Measurements from ENCODE around the gene IGSF9B. TPM values are rescaled to one million over a fixed set of nuclear protein-coding genes. Genes with fewer than 3 reads are reported as not detected.

IGSF9B gene
- total RNA-seq, 1 donor from 2014 or later: 91.8 TPM

GRCh38 chr11:133872160-133872559 is 84.6 kb downstream of the IGSF9B start:
- H3K9me3 Mint-ChIP-seq: no peaks in the 10 kb centered on the region
- H3K36me3 Mint-ChIP-seq (ENCODE audit: low read depth): no peaks in the 10 kb centered on the region
- no peak overlapping the region for H3K4me3 Mint-ChIP-seq
- no peak overlapping the region for H3K27ac Mint-ChIP-seq
- H3K4me1 Mint-ChIP-seq: no peaks in the 10 kb centered on the region
- no peak for DNase-seq
- H3K27me3 Mint-ChIP-seq: peaks cover 12% of the 10 kb centered on the region
- intact Hi-C loops (cut with micrococcal nuclease): no loop called here

GRCh38 chr11:133867456-133867855 is 89.3 kb downstream of the IGSF9B start:
- H3K36me3 Mint-ChIP-seq (ENCODE audit: low read depth): no peaks in the 10 kb centered on the region

GRCh38 chr11:133865466-133865865 is 91.3 kb downstream of the IGSF9B start:
- H3K4me3 Mint-ChIP-seq: no peak overlapping the region
- DNase-seq: no peak
- H3K4me1 Mint-ChIP-seq: no peaks in the 10 kb centered on the region
- H3K27ac Mint-ChIP-seq: no peak overlapping the region
- peaks cover 13% of the 10 kb centered on the region for H3K27me3 Mint-ChIP-seq
- H3K9me3 Mint-ChIP-seq: no peaks in the 10 kb centered on the region
- intact Hi-C loops (cut with micrococcal nuclease): no loop called here
- H3K36me3 Mint-ChIP-seq (ENCODE audit: low read depth): no peaks in the 10 kb centered on the region

More at GRCh38 chr11:133867456-133867855, 89.3 kb downstream of the IGSF9B start:
- DNase-seq: no peak
- Mint-ChIP-seq H3K27ac (no peak overlapping the region), H3K4me1 (no peaks in the 10 kb centered on the region), H3K9me3 (no peaks in the 10 kb centered on the region), H3K27me3 (peaks cover 13% of the 10 kb centered on the region), H3K4me3 (no peak overlapping the region)
- intact Hi-C loops (cut with micrococcal nuclease): no loop called here

- Mint-ChIP-seq H3K27ac (no peak overlapping the region), H3K27me3 (peaks cover 16% of the 10 kb centered on the region), H3K36me3 (ENCODE audit: low read depth) (no peaks in the 10 kb centered on the region), H3K9me3 (no peaks in the 10 kb centered on the region), H3K4me3 (no peak overlapping the region), H3K4me1 (no peaks in the 10 kb centered on the region)
- intact Hi-C loops (cut with micrococcal nuclease): no loop called here
- no peak for DNase-seq
These were observed 92.0 kb downstream of the IGSF9B start for GRCh38 chr11:133864756-133865155.

- no peaks in the 10 kb centered on the region for H3K4me1 Mint-ChIP-seq
- H3K4me3 Mint-ChIP-seq: no peak overlapping the region
- intact Hi-C loops (cut with micrococcal nuclease): no loop called here
- no peak overlapping the region for H3K27ac Mint-ChIP-seq
- no peaks in the 10 kb centered on the region for H3K36me3 Mint-ChIP-seq (ENCODE audit: low read depth)
- DNase-seq: no peak
- peaks cover 36% of the 10 kb centered on the region for H3K27me3 Mint-ChIP-seq
- H3K9me3 Mint-ChIP-seq: no peaks in the 10 kb centered on the region
These were observed 96.6 kb downstream of the IGSF9B start for GRCh38 chr11:133860151-133860550.

Other genes starting within 250 kb of the IGSF9B start
- gene SPATA19, start 111.5 kb downstream of the IGSF9B start, total RNA-seq: not detected in 2 replicates
- 4.7 and 5.0 TPM in 2 replicates for gene JAM3, start 112.1 kb upstream of the IGSF9B start, total RNA-seq